Esophagus muscularis mucosa (tissue), 3 donors: Measurements from ENCODE around the gene DNAH6.

Experiments used
- POLR2A ChIP-seq: fragments of 450-650 bp; IDR thresholded peaks from one replicate; pipeline ENCODE4 v1.6.1; 2017; ENCODE audit warnings: antibody characterized with exemption, moderate library complexity, mild to moderate bottlenecking, low read depth
- POLR2AphosphoS5 ChIP-seq, 2 donors: sonication (generic); formaldehyde crosslinking; IDR thresholded peaks; one replicate each; pipeline ENCODE4 v1.6.1; 2017; ENCODE audit warnings: antibody characterized with exemption in 2 of 2
- TF ChIP-seq, protein P1 (sequence below), 3 experiments: fragments of 200-600 bp in 2 of 3; fragments of 450-650 bp in 1 of 3; sonication (generic) in 2 of 3; IDR thresholded peaks; one replicate each; pipeline ENCODE4 v1.5.1; 2017 to 2019; ENCODE audit warnings: antibody characterized with exemption in 3 of 3, mild to moderate bottlenecking in 2 of 3, moderate library complexity in 1 of 3

DNA sequence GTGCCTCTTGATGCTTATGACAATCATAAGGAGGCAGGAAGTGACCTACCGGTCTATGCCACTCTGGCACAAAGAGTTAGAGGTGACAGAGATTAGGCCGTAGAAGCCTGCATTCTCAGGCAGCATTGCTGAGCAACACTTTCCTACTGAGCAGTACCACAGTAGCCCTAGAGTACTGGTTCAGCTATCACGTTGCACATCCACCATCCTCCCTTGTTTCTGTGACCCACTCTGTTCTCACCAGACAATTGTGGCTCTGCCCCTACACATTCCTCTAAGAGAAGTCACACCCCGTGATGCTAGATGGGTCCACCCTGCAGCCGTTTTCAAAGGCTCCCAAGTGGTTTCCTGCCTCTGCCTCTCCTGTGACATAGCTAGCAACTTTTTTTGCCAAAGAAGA is 34.6 kb upstream of the DNAH6 start:
- no peak for TF ChIP-seq POLR2AphosphoS5 (IDR thresholded peaks at IDR 0.05)
- TF ChIP-seq, protein P1, sequence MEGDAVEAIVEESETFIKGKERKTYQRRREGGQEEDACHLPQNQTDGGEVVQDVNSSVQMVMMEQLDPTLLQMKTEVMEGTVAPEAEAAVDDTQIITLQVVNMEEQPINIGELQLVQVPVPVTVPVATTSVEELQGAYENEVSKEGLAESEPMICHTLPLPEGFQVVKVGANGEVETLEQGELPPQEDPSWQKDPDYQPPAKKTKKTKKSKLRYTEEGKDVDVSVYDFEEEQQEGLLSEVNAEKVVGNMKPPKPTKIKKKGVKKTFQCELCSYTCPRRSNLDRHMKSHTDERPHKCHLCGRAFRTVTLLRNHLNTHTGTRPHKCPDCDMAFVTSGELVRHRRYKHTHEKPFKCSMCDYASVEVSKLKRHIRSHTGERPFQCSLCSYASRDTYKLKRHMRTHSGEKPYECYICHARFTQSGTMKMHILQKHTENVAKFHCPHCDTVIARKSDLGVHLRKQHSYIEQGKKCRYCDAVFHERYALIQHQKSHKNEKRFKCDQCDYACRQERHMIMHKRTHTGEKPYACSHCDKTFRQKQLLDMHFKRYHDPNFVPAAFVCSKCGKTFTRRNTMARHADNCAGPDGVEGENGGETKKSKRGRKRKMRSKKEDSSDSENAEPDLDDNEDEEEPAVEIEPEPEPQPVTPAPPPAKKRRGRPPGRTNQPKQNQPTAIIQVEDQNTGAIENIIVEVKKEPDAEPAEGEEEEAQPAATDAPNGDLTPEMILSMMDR (IDR thresholded peaks at IDR 0.05), result no peak
- no peak for TF ChIP-seq POLR2A
